Body of pancreas (tissue), 4 donors: Measurements from ENCODE around the gene SEMA3E. TPM values are rescaled to one million over a fixed set of nuclear protein-coding genes. Genes with fewer than 3 reads are reported as not detected.

Experiments used
- ATAC-seq: fragments of 150-250 bp; one replicate; pipeline ENCODE4 v1.9.1; 2016
- DNase-seq, 4 donors: peaks; one replicate each; pipeline ENCODE4 v3.0.0-alpha.2; 2019
- H3K27ac ChIP-seq, 4 donors: fragments of 200-600 bp; sonication (generic); 1 replicate in 3 of 4; 2 replicates in 1 of 4; pipeline versions ENCODE4 v1.5.1 to v1.6.1; 2016 to 2019; ENCODE audit warnings: mild to moderate bottlenecking in 1 of 4, mixed read lengths in 1 of 4, moderate library complexity in 1 of 4
- H3K27me3 ChIP-seq, 2 donors: fragments of 200-600 bp; sonication (generic); one replicate each; pipeline ENCODE4 v1.6.0; 2016; ENCODE audit warnings: mild to moderate bottlenecking in 1 of 2
- H3K36me3 ChIP-seq, 2 donors: fragments of 200-600 bp; sonication (generic); replicated peaks in 1 of 2; 2 replicates each; pipeline ENCODE4 v1.5.1; 2016; ENCODE audit warnings: low read depth in 2 of 2; ENCODE audit not compliant: insufficient read depth in 1 of 2
- H3K4me1 ChIP-seq: fragments of 200-600 bp; sonication (generic); one replicate; pipeline ENCODE4 v1.6.0; 2016
- H3K4me3 ChIP-seq, 2 donors: fragments of 200-600 bp; sonication (generic); 1 replicate in 1 of 2; 2 replicates in 1 of 2; pipeline ENCODE4 v1.5.1; 2016 to 2019
- H3K9me3 ChIP-seq, 3 donors: fragments of 200-600 bp; sonication (generic); 1 replicate in 2 of 3; 2 replicates in 1 of 3; pipeline ENCODE4 v1.5.1; 2016
- POLR2A ChIP-seq, 3 donors: fragments of 450-650 bp; IDR thresholded peaks; one replicate each; pipeline ENCODE4 v1.6.1; 2016; ENCODE audit warnings: antibody characterized with exemption in 3 of 3, mild to moderate bottlenecking in 2 of 3
- WGBS, 2 donors: methylation state at CpG; one replicate each; pipeline ENCODE4 v1.1.5; 2017; 5-methylcytosine and 5-hydroxymethylcytosine counted together
- intact Hi-C: fragments of 100-400 bp; cut with DNase I; formaldehyde crosslinking; loops from one replicate; pipeline ENCODE4 v1.15.1; 2023
- total RNA-seq, 2 donors: library from RNA; depleted of rRNA; stranded (reverse); fragments of >200 nt; gene quantifications; one replicate each; pipeline ENCODE4 v1.1.0, GENCODE V29; 2016
- TF ChIP-seq, protein P1 (sequence below), 7 experiments: fragments of 450-650 bp in 4 of 7; fragments of 200-600 bp in 3 of 7; sonication (generic) in 3 of 7; IDR thresholded peaks; one replicate each; pipeline ENCODE4 v1.5.1; 2016 to 2019; ENCODE audit warnings: antibody characterized with exemption in 7 of 7

The SEMA3E gene
- total RNA-seq, 2 donors from 2014 or later, result under 0.01 to 20.5 TPM

DNA sequence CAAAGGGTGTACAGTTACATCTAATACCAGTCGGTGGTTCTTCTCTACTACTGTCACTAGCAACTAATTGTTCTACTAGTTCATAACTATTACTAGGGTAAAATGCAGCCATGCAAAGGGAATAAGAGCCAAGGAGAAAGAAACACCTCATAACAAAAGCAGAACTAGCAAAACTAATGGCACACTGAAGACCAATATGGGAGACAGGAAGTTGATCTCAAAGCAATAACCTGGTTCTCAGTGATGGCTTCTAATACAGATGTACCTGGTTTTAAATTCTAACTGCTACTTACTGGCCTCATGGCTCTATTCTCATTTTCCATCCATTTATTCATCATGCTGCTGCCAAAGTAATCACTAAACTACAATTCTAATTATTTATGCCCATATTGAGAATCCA is 170.3 kb downstream of the SEMA3E start:
- Histone ChIP-seq H3K9me3 (no peaks in the 10 kb centered on the region), H3K27me3 (no peaks in the 10 kb centered on the region), H3K4me1 (no peaks in the 10 kb centered on the region), H3K36me3 (no peaks in the 10 kb centered on the region), H3K27ac (no peak overlapping the region), H3K4me3 (no peak overlapping the region)
- intact Hi-C loops, result no loop called here
- no peak for DNase-seq
- 37 to 48% methylated on average over 1 of the region's 1 CpG for WGBS, 2 donors
- TF ChIP-seq, protein P1, sequence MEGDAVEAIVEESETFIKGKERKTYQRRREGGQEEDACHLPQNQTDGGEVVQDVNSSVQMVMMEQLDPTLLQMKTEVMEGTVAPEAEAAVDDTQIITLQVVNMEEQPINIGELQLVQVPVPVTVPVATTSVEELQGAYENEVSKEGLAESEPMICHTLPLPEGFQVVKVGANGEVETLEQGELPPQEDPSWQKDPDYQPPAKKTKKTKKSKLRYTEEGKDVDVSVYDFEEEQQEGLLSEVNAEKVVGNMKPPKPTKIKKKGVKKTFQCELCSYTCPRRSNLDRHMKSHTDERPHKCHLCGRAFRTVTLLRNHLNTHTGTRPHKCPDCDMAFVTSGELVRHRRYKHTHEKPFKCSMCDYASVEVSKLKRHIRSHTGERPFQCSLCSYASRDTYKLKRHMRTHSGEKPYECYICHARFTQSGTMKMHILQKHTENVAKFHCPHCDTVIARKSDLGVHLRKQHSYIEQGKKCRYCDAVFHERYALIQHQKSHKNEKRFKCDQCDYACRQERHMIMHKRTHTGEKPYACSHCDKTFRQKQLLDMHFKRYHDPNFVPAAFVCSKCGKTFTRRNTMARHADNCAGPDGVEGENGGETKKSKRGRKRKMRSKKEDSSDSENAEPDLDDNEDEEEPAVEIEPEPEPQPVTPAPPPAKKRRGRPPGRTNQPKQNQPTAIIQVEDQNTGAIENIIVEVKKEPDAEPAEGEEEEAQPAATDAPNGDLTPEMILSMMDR (IDR thresholded peaks at IDR 0.05), result no peak
- no peak for TF ChIP-seq POLR2A (IDR thresholded peaks at IDR 0.05)
- ATAC-seq, result no peak

DNA sequence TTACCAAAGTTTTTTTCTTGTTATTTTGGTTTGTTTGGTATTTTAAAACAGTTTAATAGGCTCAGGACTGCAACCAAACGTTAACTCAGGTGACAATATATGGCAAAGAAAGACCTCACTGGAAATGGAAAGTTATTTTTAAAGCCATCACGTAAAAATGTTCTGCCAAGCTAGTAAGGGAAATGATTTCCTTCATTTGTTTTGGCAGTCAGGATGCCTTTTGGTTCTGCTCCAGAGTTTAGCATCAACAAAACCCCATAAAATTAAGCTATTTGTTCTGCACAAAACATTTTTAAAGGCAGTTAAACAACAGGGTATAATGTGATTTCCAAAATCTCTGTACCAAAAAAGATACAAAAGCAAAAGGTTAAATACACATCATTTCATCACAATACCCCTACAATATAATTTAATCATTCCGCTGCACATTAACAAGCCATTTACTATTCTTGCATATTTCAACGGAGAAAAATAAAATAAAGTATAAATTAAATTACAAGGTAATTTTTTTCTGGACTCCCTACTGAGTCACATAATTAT is 172.4 kb downstream of the SEMA3E start:
- Histone ChIP-seq H3K4me1 (no peaks in the 10 kb centered on the region), H3K27me3 (no peaks in the 10 kb centered on the region), H3K27ac (no peak overlapping the region), H3K9me3 (no peaks in the 10 kb centered on the region), H3K36me3 (no peaks in the 10 kb centered on the region), H3K4me3 (no peak overlapping the region)
- ATAC-seq (no peak), DNase-seq (no peak)
- intact Hi-C loops, result no loop called here
- no peak for TF ChIP-seq POLR2A (IDR thresholded peaks at IDR 0.05)
- TF ChIP-seq, protein P1 (IDR thresholded peaks at IDR 0.05), result no peak
- WGBS, 2 donors, result 47 to 51% methylated on average over 4 of the region's 4 CpGs

DNA sequence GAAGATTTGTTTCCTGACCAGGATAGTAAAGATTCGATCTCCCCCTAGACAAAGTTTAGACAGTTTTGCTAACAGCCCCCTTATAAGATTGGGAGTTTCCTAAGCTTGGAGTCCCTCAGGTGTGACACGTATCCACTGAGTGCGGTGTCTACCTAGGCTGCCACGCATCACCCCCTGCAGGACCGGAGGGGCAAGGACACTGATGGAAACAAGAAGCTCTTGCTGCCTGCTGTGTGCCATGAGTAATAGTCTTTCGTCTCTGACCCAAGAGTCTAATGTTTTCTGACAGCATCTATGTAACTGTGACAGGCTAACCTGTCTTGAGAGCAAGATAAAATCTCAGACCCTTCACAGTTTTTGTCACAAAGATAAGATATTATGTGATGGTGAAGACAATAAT is 173.5 kb downstream of the SEMA3E start:
- intact Hi-C loops, result no loop called here

DNA sequence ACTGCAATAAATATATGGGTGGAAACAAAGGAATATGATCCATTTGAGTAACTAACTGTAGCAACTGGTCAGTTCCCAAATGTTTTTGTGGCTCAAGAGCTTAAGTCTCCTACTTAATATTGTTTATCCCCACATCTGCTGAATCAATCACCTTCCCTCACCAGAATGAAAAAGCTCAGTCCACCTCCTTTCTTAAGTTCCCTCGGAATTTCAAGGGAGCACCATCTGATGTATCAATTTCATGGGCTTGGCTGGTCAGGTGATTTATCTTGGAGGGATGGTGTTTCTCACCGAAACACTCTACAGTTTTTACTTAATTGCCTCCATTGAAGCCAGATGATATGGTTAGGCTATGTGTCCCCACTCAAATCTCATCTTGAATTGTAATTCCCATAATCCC is 176.6 kb downstream of the SEMA3E start:
- no peaks in the 10 kb centered on the region for H3K9me3 ChIP-seq
- H3K36me3 ChIP-seq, result no peaks in the 10 kb centered on the region
- no peaks in the 10 kb centered on the region for H3K4me1 ChIP-seq
- ATAC-seq (no peak), DNase-seq (no peak)
- H3K4me3 ChIP-seq, result no peak overlapping the region
- H3K27me3 ChIP-seq, result no peaks in the 10 kb centered on the region
- 82 to 83% methylated on average over 2 of the region's 2 CpGs for WGBS, 2 donors
- H3K27ac ChIP-seq, result no peak overlapping the region
- TF ChIP-seq, protein P1 (IDR thresholded peaks at IDR 0.05), result no peak
- TF ChIP-seq POLR2A (IDR thresholded peaks at IDR 0.05), result no peak
- intact Hi-C loops, result no loop called here

More for the DNA sequence above, 173.5 kb downstream of the SEMA3E start:
- Histone ChIP-seq H3K4me1 (no peaks in the 10 kb centered on the region), H3K9me3 (no peaks in the 10 kb centered on the region), H3K4me3 (no peak overlapping the region), H3K36me3 (no peaks in the 10 kb centered on the region), H3K27ac (no peak overlapping the region), H3K27me3 (no peaks in the 10 kb centered on the region)
- DNase-seq (no peak), ATAC-seq (no peak)
- WGBS, 2 donors, result 46 to 54% methylated on average over 6 of the region's 6 CpGs
- no peak for TF ChIP-seq POLR2A (IDR thresholded peaks at IDR 0.05)
- TF ChIP-seq, protein P1 (IDR thresholded peaks at IDR 0.05), result no peak

DNA sequence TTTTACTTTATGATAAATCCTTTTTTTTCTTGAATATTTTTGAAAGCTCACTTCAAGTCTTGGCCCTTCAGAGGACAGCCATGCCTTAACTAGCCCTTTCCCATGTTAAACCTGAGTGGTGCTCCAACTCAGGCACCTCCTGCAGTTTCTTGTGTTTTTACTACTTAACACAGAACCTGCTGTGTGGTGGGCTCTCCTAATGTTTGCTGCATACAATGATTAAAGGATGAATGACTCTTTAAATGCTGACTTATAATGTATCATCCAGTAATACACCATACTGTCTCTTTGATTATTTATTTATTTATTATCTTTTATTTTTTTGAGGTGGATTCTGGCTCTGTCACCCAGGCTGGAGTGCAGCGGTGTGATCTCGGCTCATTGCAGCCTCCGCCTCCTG is 179.4 kb downstream of the SEMA3E start:
- ATAC-seq (no peak), DNase-seq (no peak)
- Histone ChIP-seq H3K36me3 (no peaks in the 10 kb centered on the region), H3K9me3 (no peaks in the 10 kb centered on the region), H3K27ac (no peak overlapping the region), H3K27me3 (no peaks in the 10 kb centered on the region), H3K4me3 (no peak overlapping the region), H3K4me1 (no peaks in the 10 kb centered on the region)
- TF ChIP-seq, protein P1 (IDR thresholded peaks at IDR 0.05), result no peak
- TF ChIP-seq POLR2A (IDR thresholded peaks at IDR 0.05), result no peak
- 91 to 95% methylated on average over 3 of the region's 3 CpGs for WGBS, 2 donors
- intact Hi-C loops, result no loop called here
